Stimulated activated naive CD4-positive, alpha-beta T cell (primary cell): ENCODE results near the gene ERICH6B.
A peak's percentile ranks its signal among the peaks of the same experiment; 100 is the strongest.
"Not testable (repeated sequence)": the region's sequence is repeated elsewhere in the genome, so short reads cannot be mapped to it uniquely, and the experiment has no call there.

Source experiments
- DNase-seq, 6 experiments: peaks; one replicate each; lab custom pipeline; 2025; lab: John Stamatoyannopoulos, UW

Gene ERICH6B

DNA sequence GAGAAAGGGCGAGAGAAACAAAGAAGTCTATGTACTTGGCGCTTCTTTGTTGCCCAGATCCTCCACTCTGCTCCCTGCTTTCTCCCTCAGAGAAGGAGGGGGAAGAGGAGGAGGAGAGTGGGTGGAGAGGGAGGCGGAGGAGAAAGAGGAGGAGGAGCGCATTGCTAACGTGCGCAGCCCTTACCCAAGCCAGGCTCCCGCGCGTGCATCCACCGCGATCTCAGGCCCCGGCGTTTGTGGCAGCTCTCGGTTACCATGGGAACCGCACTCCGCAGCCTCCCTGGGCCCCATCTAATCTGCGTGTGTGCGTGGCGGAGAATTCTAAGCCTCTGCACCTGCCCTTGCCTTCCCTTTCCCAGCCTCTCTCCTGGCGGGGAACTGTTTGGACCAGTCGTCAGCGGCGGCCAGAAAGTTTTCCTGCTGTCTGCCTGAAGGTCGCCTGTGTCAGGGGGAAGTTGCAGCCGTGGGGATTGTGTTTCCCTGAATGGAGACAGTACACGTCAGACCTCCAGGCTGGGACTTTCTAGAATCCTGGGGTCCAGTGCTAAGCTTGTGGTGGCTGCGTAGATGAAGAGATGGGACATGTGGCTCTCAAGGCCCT, at the start of gene ERICH6B:
Gene ERICH6B, minus strand, starts transcription at position 239 of the 601 bp plus-strand sequence. CDS start 18,734 bp downstream, outside the sequence.
- peak in 1 of 6 experiments; percentile 3 for DNase-seq

DNA sequence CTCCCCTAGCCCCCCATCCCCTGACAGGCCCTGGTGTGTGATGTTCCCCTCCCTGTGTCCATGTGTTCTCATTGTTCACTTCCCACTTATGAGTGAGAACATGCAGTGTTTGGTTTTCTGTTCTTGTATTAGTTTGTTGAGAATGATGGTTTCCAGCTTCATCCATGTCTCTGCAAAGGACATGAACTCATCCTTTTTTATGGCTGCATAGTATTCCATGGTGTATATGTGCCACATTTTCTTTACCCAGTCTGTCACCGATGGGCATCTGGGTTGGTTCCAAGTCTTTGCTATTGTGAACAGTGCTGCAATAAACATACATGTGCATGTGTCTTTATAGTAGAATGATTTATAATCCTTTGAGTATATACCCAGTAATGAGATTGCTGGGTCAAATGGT, 47.4 kb upstream of the ERICH6B start:
- DNase-seq, result not testable (repeated sequence)

DNA sequence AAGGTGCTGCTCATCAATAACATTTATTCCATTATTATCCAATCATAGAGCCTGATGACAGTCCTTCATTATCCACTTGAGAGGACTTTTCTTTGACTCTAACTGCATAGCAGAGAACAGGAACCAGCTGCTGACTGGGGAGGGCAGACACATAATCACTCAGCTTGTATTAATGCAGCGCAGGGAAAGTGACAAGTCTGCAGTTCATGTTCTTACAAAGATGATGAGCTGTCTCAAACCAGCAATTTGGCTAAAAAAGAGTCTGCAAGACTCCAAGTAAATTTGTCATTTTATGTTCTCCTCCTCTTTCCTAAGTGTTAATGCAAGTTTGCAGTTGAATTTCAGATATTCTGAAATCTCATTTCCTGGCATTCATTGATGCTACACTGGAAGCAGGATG, 46.6 kb upstream of the ERICH6B start:
- no peak for DNase-seq

DNA sequence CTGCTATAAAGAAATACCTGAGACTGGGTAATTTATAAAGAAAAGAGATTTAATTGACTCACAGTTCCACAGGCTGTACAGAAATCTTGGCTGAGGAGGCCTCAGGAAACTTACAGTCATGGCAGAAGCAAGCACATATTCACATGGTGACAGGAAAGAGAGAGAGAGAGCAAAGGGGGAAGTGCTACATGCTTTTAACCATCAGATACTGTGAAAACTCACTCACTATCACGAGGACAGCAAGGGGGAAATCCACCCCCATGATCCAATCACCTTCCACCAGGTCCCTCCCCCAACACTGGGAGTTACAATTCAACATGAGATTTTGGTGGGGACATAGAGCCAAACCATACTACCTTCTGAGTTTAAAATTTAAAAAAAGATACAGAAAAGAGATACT, 44.9 kb upstream of the ERICH6B start:
- not testable (repeated sequence) for DNase-seq

- DNase-seq, result no peak
Observed at GRCh38 chr13:45659536-45659935, 44.0 kb upstream of the ERICH6B start.

- DNase-seq, result no peak
Observed at GRCh38 chr13:45658586-45659235, 43.2 kb upstream of the ERICH6B start.

- no peak for DNase-seq
Observed at GRCh38 chr13:45654633-45655349, 39.3 kb upstream of the ERICH6B start.

DNA sequence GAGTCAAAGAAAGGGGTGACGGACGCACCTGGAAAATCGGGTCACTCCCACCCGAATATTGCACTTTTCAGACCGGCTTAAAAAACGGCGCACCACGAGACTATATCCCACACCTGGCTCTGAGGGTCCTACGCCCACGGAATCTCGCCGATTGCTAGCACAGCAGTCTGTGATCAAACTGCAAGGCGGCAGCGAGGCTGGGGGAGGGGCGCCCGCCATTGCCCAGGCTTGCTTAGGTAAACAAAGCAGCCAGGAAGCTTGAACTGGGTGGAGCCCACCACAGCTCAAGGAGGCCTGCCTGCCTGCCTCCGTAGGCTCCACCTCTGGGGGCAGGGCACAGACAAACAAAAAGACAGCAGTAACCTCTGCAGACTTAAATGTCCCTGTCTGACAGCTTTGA, 29.7 kb upstream of the ERICH6B start:
- DNase-seq, result not testable (repeated sequence)

DNA sequence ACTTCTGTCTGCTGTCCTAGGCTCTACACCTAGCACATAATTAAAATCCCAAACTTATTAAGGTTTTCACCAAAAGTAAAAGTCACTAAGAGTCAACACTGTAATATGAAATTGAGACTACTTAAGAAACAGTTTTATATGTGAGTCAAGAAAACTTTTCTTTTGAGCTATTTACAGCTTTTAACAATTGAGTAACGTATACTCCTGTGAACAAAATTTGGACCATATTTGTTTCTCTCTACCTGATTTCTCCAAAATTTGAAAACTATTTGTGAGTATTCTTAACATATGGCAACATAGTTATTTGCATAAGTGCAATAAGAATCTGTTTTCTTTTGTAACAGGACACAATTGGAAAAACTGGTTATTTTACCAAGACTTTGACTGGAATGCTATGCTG, 26.6 kb upstream of the ERICH6B start:
- DNase-seq, result not testable (repeated sequence)

- DNase-seq, result not testable (repeated sequence)
Observed at GRCh38 chr13:45635291-45635690, 19.8 kb upstream of the ERICH6B start.

DNA sequence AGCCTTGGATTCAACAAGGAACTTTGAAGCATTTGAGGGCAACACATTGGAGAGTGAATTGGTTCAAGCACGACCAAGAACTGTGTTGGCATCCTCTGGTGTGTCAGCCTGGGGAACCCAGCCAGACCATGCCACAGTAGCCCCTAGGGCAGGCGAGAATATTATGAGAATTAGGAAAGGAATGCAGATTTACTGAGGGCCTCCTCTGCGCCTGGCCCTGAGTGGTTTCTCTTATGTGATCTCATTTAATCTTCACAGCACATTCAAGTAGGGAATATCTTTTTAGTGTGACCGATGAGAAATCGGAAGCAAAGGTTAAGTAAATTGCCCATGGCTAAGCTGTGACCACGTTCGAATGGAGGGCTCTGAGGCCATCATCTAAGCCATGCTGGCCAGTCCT, 15.3 kb upstream of the ERICH6B start:
- DNase-seq, result no peak

- no peak for DNase-seq
Observed at GRCh38 chr13:45629940-45630339, 14.4 kb upstream of the ERICH6B start.

GRCh38 chr13:45628094-45628493, 12.6 kb upstream of the ERICH6B start:
- no peak for DNase-seq

DNA sequence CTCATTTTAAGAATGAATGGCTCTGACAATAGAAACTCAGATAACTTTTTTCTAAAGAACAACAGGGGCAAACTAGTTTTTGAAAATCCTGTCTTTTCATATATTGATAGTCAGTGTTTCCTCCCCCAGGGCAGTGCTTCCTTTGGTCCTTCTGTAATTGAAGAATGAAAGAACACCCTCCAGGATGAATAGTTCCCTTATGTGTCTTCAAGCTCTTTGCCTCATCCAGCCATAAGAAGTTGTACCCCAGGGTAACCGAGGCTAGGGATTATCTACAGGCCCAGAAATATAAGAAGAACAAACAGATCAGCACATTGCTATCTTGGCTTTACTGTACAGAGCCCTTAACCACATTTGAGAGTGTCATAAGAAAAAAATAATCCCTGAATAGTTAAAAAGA, 12.1 kb upstream of the ERICH6B start:
- DNase-seq, result no peak

DNA sequence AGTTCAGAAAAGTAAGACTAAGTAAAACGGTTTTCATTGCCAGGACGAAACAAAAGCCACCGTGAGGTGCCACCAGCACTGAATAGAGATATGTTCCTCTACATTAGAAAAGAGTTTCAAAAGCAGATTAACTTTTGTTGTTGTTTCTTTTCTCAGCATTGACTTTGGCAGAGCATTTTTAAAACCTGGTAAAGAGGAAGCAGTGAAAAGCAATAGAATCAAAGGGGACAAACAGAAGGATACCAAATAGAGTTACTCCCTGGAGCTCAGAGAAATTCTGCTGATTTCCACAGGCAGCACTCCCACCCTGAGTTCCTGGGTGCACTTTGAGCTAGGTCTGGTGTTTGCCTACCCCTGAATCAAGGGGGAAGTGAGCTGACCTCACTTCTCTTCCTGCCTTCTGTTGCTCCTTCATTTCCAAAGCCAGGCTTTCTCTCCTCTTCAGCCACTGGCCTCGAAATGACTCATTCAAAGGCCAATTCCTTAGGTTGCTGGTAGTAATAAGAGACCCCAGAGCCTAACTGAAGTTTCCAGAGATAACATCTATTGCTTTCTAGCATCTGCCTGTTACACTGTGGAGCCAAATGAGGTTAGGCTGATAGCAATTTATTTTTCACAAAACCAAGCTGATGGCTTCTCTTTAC, 11.3 kb upstream of the ERICH6B start:
- DNase-seq, result no peak

- DNase-seq, result peak in 2 of 6 experiments; percentile 3 to 23
Observed at GRCh38 chr13:45623516-45624090, 8.1 kb upstream of the ERICH6B start.

DNA sequence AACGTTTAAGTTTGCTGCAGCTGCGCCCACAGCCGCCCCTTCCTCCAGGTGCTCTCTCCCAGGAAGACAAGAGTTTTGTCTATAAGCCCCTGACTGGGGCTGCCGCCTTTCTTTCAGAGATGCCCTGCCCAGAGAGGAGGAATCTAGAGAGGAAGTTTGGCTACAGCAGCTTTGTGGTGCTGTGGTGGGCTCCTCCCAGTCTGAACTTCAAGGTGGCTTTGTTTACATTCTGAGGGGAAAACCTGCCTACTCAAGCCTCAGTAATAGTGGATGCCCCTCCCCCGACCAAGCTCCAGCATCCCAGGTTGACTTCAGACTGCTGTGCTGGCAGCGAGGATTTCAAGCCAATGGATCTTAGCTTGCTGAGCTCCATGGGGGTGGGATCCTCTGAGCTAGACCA, 6.4 kb upstream of the ERICH6B start:
- no peak for DNase-seq

- DNase-seq, result no peak
Observed at GRCh38 chr13:45607931-45608330, 7.6 kb downstream of the ERICH6B start.

DNA sequence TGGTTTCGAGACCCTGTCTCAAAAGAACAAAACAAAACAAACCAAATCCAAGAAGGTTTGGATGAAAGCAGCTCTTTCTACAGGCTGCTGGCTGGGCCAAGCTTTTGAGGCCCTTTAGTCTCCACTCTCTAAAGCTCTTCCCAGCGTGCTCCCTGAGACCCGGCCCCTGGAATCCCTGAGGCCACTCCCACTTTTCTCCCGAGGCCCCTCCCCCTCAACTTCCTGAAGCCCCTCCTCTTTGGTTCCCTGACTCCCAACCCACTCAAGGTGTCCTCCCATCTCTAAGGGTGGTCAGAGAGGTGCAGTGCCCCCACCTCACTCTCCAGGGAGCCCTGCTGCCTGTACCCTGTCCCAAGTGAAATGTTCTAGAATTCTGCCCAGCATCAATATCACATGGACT, 10.6 kb downstream of the ERICH6B start:
- DNase-seq, result no peak

DNA sequence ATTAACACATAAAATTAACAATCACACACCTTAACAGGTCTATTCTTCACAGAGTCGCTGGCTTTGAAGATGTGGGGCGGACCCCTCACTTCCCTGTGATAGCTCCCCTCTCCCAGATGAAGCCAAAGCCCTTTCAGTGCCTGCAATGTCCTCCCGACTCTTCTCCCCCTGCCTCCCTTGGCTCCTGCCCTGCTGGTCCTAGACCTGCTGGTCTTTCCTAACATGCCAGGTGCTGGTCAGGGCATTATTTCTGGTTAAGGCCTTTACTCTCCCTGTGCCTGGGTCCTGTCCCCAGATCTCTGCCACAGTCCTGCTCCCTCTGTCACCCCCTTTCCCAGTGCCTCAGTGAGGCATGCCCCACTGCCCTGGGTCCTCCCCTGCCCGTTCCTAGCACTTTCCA, 12.2 kb downstream of the ERICH6B start:
- DNase-seq, result no peak

DNA sequence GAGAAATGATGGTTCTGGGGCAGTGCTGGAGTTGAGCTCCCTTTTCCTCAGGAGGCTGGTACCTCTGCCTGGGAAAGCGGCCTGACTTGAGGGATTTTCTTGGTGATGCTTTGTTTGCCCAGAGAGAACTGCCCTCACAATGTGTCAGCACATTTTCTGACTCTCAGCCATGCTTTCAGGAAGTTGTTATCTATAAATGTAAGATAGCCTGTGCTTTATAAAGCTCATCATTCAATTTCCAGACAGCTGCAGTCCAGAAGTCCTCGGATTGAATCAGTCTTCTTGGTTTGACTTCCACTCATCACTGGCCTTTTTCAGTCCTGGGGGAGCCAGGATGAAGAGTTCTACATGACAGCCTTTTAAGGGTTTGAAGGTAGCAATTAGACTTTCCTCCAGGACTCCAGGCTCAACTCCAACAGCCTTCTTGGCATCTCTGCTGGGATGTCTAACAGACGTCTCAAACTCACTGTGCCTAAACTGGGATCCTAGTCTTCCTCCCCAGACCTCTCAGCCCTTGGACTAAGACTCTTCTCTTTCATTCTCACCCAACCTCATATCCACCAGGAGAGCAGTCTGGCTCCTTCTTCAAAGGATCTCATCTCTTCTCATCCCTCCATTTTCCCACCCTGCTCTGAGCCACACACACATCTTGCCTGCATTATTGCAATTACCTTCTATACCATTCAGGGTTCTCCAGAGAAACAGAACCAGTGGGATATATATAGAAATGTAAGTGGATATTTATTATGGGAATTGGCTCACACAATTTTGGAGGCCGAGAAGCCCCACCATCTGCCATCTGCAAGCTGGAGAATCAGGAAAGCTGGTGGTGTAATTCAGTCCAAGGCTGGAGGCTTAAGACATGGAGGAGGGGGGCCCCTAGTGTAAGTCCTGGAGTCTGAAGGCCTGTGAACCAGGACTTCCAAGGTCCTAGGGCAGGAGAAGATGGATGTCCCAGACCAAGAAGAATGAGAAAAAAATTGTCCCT, 13.1 kb downstream of the ERICH6B start:
- DNase-seq, result no peak
